NOMO-1 (cell line): ENCODE data around the gene FLT3.
A peak's percentile ranks its signal among the peaks of the same experiment; 100 is the strongest.
"Not testable (repeated sequence)": the region's sequence is repeated elsewhere in the genome, so short reads cannot be mapped to it uniquely, and the experiment has no call there.

ENCODE experiments used
- DNase-seq, 2 experiments: peaks; one replicate each; lab custom pipeline; 2025; ENCODE audit not compliant: unreplicated experiment in 2 of 2; lab: John Stamatoyannopoulos, UW

The FLT3 gene

GRCh38 chr13:27975564-27976361 is 124.6 kb downstream of the FLT3 start:
- DNase-seq: no peak

- no peak for DNase-seq
Observed at GRCh38 chr13:27973961-27974662, 126.3 kb downstream of the FLT3 start.

GRCh38 chr13:27973291-27973690 is 127.1 kb downstream of the FLT3 start:
- DNase-seq: no peak

- DNase-seq: no peak
Observed at GRCh38 chr13:27972478-27972820, 127.9 kb downstream of the FLT3 start.

- no peak for DNase-seq
Observed at GRCh38 chr13:27971776-27972477, 128.4 kb downstream of the FLT3 start.

GRCh38 chr13:27971236-27971645 is 129.1 kb downstream of the FLT3 start:
- DNase-seq: no peak

GRCh38 chr13:27970382-27971235 is 129.8 kb downstream of the FLT3 start:
- no peak for DNase-seq

- DNase-seq: no peak
Observed at GRCh38 chr13:27969866-27970229, 130.5 kb downstream of the FLT3 start.

GRCh38 chr13:27969082-27969865 is 131.1 kb downstream of the FLT3 start, which contains the start of gene CDX2:
CDX2 (minus strand) TSS chr13:27969315; CDS start chr13:27969006, 309 bp downstream.
- DNase-seq: no peak

- DNase-seq: no peak
Observed at GRCh38 chr13:27968316-27969081, 131.9 kb downstream of the FLT3 start.

GRCh38 chr13:27967736-27968315 is 132.6 kb downstream of the FLT3 start:
- DNase-seq: no peak

- peak; percentile 56 to 63 for DNase-seq
Observed at GRCh38 chr13:27967203-27967735, 133.1 kb downstream of the FLT3 start.

GRCh38 chr13:27966641-27967202 is 133.7 kb downstream of the FLT3 start:
- DNase-seq: no peak

- no peak for DNase-seq
Observed at GRCh38 chr13:27965740-27966640, 134.4 kb downstream of the FLT3 start.

GRCh38 chr13:27965343-27965739 is 135.0 kb downstream of the FLT3 start:
- no peak for DNase-seq

- DNase-seq: no peak
Observed at GRCh38 chr13:27964741-27965323, 135.5 kb downstream of the FLT3 start.

- DNase-seq: not testable (repeated sequence)
Observed at GRCh38 chr13:27964206-27964605, 136.2 kb downstream of the FLT3 start.
